ENCODE data around the gene IDUA.
"Not testable (repeated sequence)": the region's sequence is repeated elsewhere in the genome, so short reads cannot be mapped to it uniquely, and the experiment has no call there.

Gene IDUA

GRCh38 chr4:1047106-1047975, 60.5 kb downstream of the IDUA start:
- DNase-seq, result no peak

GRCh38 chr4:1047976-1048772, 61.3 kb downstream of the IDUA start:
- DNase-seq, result no peak

GRCh38 chr4:1048773-1049590, 62.1 kb downstream of the IDUA start:
- DNase-seq, result no peak

- DNase-seq, result no peak
Observed at GRCh38 chr4:1049591-1049905, 62.7 kb downstream of the IDUA start.

- DNase-seq, result no peak
Observed at GRCh38 chr4:1050486-1051213, 63.8 kb downstream of the IDUA start.

- DNase-seq, result no peak
Observed at GRCh38 chr4:1051472-1051871, 64.6 kb downstream of the IDUA start.

GRCh38 chr4:1052231-1052671, 65.4 kb downstream of the IDUA start:
- no peak for DNase-seq

GRCh38 chr4:1053080-1053661, 66.3 kb downstream of the IDUA start:
- no peak for DNase-seq

GRCh38 chr4:1053891-1054290, 67.0 kb downstream of the IDUA start:
- DNase-seq, result not testable (repeated sequence)

Measured in SW 1271 (cell line).